B cell (primary cell): ENCODE results near the gene ADRB2.

Experiments
- EZH2 ChIP-seq: IDR thresholded peaks from 2 replicates; pipeline ENCODE4 v1.6.1; 2012; ENCODE audit warnings: borderline replicate concordance, low read depth, mild to moderate bottlenecking, moderate library complexity, low read length; ENCODE audit not compliant: insufficient read depth, poor library complexity, severe bottlenecking
- TF ChIP-seq, protein P1 (sequence below): fragments of 200-600 bp; IDR thresholded peaks from one replicate; pipeline ENCODE4 v1.8.0; 2022; ENCODE audit warnings: antibody characterized with exemption, mild to moderate bottlenecking

- TF ChIP-seq EZH2: no peak
- TF ChIP-seq, protein P1, sequence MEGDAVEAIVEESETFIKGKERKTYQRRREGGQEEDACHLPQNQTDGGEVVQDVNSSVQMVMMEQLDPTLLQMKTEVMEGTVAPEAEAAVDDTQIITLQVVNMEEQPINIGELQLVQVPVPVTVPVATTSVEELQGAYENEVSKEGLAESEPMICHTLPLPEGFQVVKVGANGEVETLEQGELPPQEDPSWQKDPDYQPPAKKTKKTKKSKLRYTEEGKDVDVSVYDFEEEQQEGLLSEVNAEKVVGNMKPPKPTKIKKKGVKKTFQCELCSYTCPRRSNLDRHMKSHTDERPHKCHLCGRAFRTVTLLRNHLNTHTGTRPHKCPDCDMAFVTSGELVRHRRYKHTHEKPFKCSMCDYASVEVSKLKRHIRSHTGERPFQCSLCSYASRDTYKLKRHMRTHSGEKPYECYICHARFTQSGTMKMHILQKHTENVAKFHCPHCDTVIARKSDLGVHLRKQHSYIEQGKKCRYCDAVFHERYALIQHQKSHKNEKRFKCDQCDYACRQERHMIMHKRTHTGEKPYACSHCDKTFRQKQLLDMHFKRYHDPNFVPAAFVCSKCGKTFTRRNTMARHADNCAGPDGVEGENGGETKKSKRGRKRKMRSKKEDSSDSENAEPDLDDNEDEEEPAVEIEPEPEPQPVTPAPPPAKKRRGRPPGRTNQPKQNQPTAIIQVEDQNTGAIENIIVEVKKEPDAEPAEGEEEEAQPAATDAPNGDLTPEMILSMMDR: no peak
Observed at GRCh38 chr5:148788636-148789035, 37.8 kb upstream of the ADRB2 start.
